HL-60 (cell line): ENCODE measurements around the gene TTC39A.

Source experiments
- DNase-seq, 2 experiments: peaks; one replicate each; pipeline ENCODE4 v3.0.0-alpha.2; 2010 to 2020; ENCODE audit warnings: low read depth in 1 of 2, low spot score in 1 of 2
- H3K27ac ChIP-seq: fragments of 250-450 bp; sonication (Bioruptor Pico); replicated peaks from 2 replicates; pipeline ENCODE4 v1.5.1; 2020; ENCODE audit warnings: mild to moderate bottlenecking, moderate library complexity
- H3K27me3 ChIP-seq: fragments of 250-450 bp; sonication (Bioruptor Pico); 2 replicates; pipeline ENCODE4 v1.5.1; 2021; ENCODE audit warnings: mild to moderate bottlenecking, moderate library complexity; ENCODE audit not compliant: insufficient read depth, poor library complexity, severe bottlenecking
- H3K4me3 ChIP-seq: replicated peaks from 2 replicates; pipeline ENCODE4 v1.5.1; 2011; ENCODE audit warnings: mild to moderate bottlenecking, control low read depth, low read length; ENCODE audit not compliant: insufficient read depth
- GABPA ChIP-seq: IDR thresholded peaks from 2 replicates; pipeline ENCODE4 v1.6.1; 2012; ENCODE audit warnings: low read depth
- POLR2AphosphoS5 ChIP-seq: IDR thresholded peaks from 2 replicates; pipeline ENCODE4 v1.6.1; 2012; ENCODE audit warnings: low read depth
- REST ChIP-seq: IDR thresholded peaks from 2 replicates; pipeline ENCODE4 v1.6.1; 2012; ENCODE audit warnings: low read depth; ENCODE audit not compliant: insufficient replicate concordance
- SPI1 ChIP-seq: IDR thresholded peaks from 2 replicates; pipeline ENCODE4 v1.6.1; 2012; ENCODE audit warnings: low read depth, mild to moderate bottlenecking, borderline replicate concordance
- TF ChIP-seq, protein P1 (sequence below): IDR thresholded peaks from one replicate; pipeline ENCODE4 v1.5.1; 2011; ENCODE audit warnings: low read length, control low read depth, inconsistent platforms; ENCODE audit not compliant: insufficient read depth

TTC39A gene

DNA sequence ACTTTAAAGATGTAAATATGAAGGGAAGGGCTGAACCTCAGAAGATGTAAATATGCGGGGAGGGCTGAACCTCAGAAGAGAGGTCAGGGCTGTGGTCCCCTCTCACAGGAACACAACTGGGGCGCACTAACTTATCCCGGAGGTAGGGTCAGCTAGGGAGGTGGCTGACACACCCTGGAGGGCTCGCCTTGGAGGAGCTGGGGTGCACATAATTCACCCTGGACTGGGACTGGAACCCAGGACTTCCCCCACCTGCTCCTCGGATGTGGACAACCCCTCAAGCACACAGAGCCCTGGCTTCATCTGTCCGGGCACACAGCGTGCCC lies 13.9 kb upstream of the TTC39A start:
- no peak overlapping the region for H3K4me3 ChIP-seq
- DNase-seq: no peak
- TF ChIP-seq, protein P1, sequence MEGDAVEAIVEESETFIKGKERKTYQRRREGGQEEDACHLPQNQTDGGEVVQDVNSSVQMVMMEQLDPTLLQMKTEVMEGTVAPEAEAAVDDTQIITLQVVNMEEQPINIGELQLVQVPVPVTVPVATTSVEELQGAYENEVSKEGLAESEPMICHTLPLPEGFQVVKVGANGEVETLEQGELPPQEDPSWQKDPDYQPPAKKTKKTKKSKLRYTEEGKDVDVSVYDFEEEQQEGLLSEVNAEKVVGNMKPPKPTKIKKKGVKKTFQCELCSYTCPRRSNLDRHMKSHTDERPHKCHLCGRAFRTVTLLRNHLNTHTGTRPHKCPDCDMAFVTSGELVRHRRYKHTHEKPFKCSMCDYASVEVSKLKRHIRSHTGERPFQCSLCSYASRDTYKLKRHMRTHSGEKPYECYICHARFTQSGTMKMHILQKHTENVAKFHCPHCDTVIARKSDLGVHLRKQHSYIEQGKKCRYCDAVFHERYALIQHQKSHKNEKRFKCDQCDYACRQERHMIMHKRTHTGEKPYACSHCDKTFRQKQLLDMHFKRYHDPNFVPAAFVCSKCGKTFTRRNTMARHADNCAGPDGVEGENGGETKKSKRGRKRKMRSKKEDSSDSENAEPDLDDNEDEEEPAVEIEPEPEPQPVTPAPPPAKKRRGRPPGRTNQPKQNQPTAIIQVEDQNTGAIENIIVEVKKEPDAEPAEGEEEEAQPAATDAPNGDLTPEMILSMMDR: no peak
- TF ChIP-seq GABPA: no peak
- no peak for TF ChIP-seq REST
- TF ChIP-seq SPI1: no peak
- no peak for TF ChIP-seq POLR2AphosphoS5

DNA sequence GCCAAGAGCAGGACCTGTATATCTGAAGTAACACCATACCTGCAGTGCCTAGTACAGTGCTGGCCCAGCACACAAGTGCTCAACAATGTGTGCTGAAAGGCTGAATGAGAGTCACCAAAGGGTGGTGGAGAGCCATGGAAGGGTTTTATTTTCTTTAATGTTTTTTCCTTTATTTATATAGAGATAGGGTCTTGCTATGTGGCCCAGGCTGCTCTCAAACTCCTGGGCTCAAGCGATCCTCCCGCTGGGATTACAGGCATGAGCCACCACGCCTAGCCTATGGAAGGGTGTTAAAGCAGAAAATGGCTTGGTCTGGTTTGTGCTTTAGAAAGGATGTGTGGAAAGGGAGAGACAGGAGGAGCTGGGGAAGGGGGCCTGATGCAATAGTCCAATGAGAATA lies 13.3 kb upstream of the TTC39A start:
- H3K4me3 ChIP-seq: no peak overlapping the region
- DNase-seq: no peak
- H3K27ac ChIP-seq: no peak overlapping the region
- TF ChIP-seq SPI1 (no peak), GABPA (no peak), POLR2AphosphoS5 (no peak), REST (no peak)
- TF ChIP-seq, protein P1: no peak
- H3K27me3 ChIP-seq: peaks cover 17% of the 10 kb centered on the region

More for the DNA sequence above, 13.9 kb upstream of the TTC39A start:
- H3K27ac ChIP-seq: no peak overlapping the region
- H3K27me3 ChIP-seq: peaks cover 17% of the 10 kb centered on the region

- H3K27me3 ChIP-seq: peaks cover 17% of the 10 kb centered on the region
- H3K27ac ChIP-seq: no peak overlapping the region
- no peak for DNase-seq
- H3K4me3 ChIP-seq: no peak overlapping the region
- no peak for TF ChIP-seq POLR2AphosphoS5
- TF ChIP-seq, protein P1: no peak
- no peak for TF ChIP-seq GABPA
- no peak for TF ChIP-seq SPI1
- no peak for TF ChIP-seq REST
Observed at GRCh38 chr1:51342591-51343206, 12.3 kb upstream of the TTC39A start.
